COR-L47 (cell line): ENCODE results near the gene ATIC.

Source experiments
- DNase-seq: peaks from one replicate; lab custom pipeline; 2025; lab: John Stamatoyannopoulos, UW

Gene ATIC

GRCh38 chr2:215399067-215399716, 87.3 kb downstream of the ATIC start:
- no peak for DNase-seq
